H1 (cell line): ENCODE data around the gene SPANXN3. TPM values are rescaled to one million over a fixed set of nuclear protein-coding genes. Genes with fewer than 3 reads are reported as not detected.

Experiments used
- CTCF ChIA-PET: fragments of 300-600 bp; sonication (Branson Sonifier 250); formaldehyde crosslinking; loops from one replicate; lab custom pipeline; 2021; ENCODE audit not compliant: partially characterized antibody; lab: Charles Lee
- POLR2A ChIA-PET: fragments of 300-600 bp; sonication (Branson Sonifier 250); formaldehyde crosslinking; loops from one replicate; lab custom pipeline; 2021; ENCODE audit warnings: inconsistent platforms; ENCODE audit not compliant: partially characterized antibody; lab: Charles Lee
- DNase-seq, 2 experiments: peaks; one replicate each; pipeline versions ENCODE4 v3.0.0 to v3.0.0-alpha.2; 2010 to 2022; ENCODE audit warnings: low spot score in 2 of 2, low read depth in 1 of 2, mixed read lengths in 1 of 2
- FAIRE-seq: peaks from 2 replicates; lab custom pipeline; 2011; peaks lifted over from hg19 to GRCh38; lab: Jason Lieb, UNC
- H2AFZ ChIP-seq: 2 replicates; pipeline ENCODE4 v1.8.1; 2012; ENCODE audit warnings: low read length, inconsistent platforms
- H2AK5ac ChIP-seq: 2 replicates; pipeline ENCODE4 v1.6.1; 2013; ENCODE audit warnings: low read depth, low read length
- H2BK120ac ChIP-seq: replicated peaks from 2 replicates; pipeline ENCODE3; 2013; ENCODE audit warnings: low read depth, low read length, inconsistent platforms
- H2BK12ac ChIP-seq: 2 replicates; pipeline ENCODE4 v1.6.1; 2013; ENCODE audit warnings: low read depth, low read length
- H2BK15ac ChIP-seq: 2 replicates; pipeline ENCODE4 v1.6.1; 2013; ENCODE audit warnings: low read length
- H2BK20ac ChIP-seq: 2 replicates; pipeline ENCODE4 v1.6.1; 2013; ENCODE audit warnings: low read length
- H2BK5ac ChIP-seq: 2 replicates; pipeline ENCODE4 v1.6.1; 2013; ENCODE audit warnings: low read depth, low read length
- H3K14ac ChIP-seq: 2 replicates; pipeline ENCODE4 v1.6.1; 2013; ENCODE audit warnings: inconsistent platforms; ENCODE audit not compliant: insufficient read length
- H3K18ac ChIP-seq: 2 replicates; pipeline ENCODE4 v1.6.1; 2013; ENCODE audit warnings: low read length; ENCODE audit errors: extremely low read depth
- H3K23ac ChIP-seq: 2 replicates; pipeline ENCODE4 v1.6.1; 2013; ENCODE audit warnings: inconsistent platforms; ENCODE audit not compliant: insufficient read length
- H3K23me2 ChIP-seq: 2 replicates; pipeline ENCODE4 v1.6.1; 2013; ENCODE audit warnings: low read depth, low read length
- H3K27ac ChIP-seq: 2 replicates; pipeline ENCODE4 v1.6.1; 2011; ENCODE audit warnings: low read depth, low read length, inconsistent platforms
- H3K27me3 ChIP-seq, 4 experiments: replicated peaks in 1 of 4; 1 replicate in 1 of 4; 2 replicates in 3 of 4; pipeline versions ENCODE4 v1.6.1 to v1.8.1; 2011 to 2013; ENCODE audit warnings: low read length in 3 of 4, mild to moderate bottlenecking in 3 of 4, inconsistent platforms in 2 of 4, mixed read lengths in 2 of 4, moderate library complexity in 1 of 4; ENCODE audit not compliant: control insufficient read depth in 3 of 4, insufficient read depth in 3 of 4; ENCODE audit errors: extremely low read depth in 1 of 4
- H3K36me3 ChIP-seq, 4 experiments: 2 replicates each; pipeline versions ENCODE4 v1.6.1 to v1.8.1; 2011 to 2013; ENCODE audit warnings: mild to moderate bottlenecking in 4 of 4, low read length in 3 of 4, moderate library complexity in 2 of 4, control low read depth in 1 of 4, inconsistent platforms in 1 of 4; ENCODE audit not compliant: insufficient read depth in 4 of 4, control insufficient read depth in 2 of 4
- H3K4ac ChIP-seq: replicated peaks from 2 replicates; pipeline ENCODE3; 2013; ENCODE audit warnings: low read length, low read depth, mixed read lengths, inconsistent platforms; ENCODE audit not compliant: insufficient read length
- H3K4me1 ChIP-seq, 4 experiments: replicated peaks in 1 of 4; 1 replicate in 1 of 4; 2 replicates in 3 of 4; pipeline versions ENCODE4 v1.6.1 to v1.8.1; 2011 to 2013; ENCODE audit warnings: low read length in 3 of 4, inconsistent platforms in 2 of 4, mixed read lengths in 1 of 4; ENCODE audit not compliant: insufficient read depth in 4 of 4, control insufficient read depth in 3 of 4
- H3K4me2 ChIP-seq, 2 experiments: 2 replicates each; pipeline versions ENCODE4 v1.6.1 to v1.8.1; 2011 to 2013; ENCODE audit warnings: low read depth in 2 of 2, low read length in 2 of 2, control low read depth in 1 of 2, inconsistent platforms in 1 of 2, mild to moderate bottlenecking in 1 of 2; ENCODE audit not compliant: insufficient read depth in 1 of 2
- H3K4me3 ChIP-seq, 4 experiments: fragments of 200-600, 300-600 bp in 1 of 4; sonication (generic), shearing (Covaris generic), sonication (Bioruptor Twin) in 1 of 4; 2 replicates each; pipeline versions ENCODE4 v1.5.1 to v1.8.1; 2011 to 2016; ENCODE audit warnings: low read length in 4 of 4, low read depth in 3 of 4, control low read depth in 2 of 4, inconsistent platforms in 2 of 4, mild to moderate bottlenecking in 2 of 4, mixed read lengths in 1 of 4, moderate library complexity in 1 of 4; ENCODE audit not compliant: insufficient read depth in 2 of 4; ENCODE audit errors: extremely low read depth in 1 of 4
- H3K56ac ChIP-seq: replicated peaks from 2 replicates; pipeline ENCODE3; 2013; ENCODE audit warnings: low read depth, mild to moderate bottlenecking, mixed read lengths, low read length, inconsistent platforms; ENCODE audit not compliant: insufficient read length
- H3K79me1 ChIP-seq: 2 replicates; pipeline ENCODE4 v1.6.1; 2013; ENCODE audit warnings: low read depth, low read length, control low read depth
- H3K79me2 ChIP-seq, 2 experiments: 2 replicates each; pipeline versions ENCODE4 v1.6.1 to v1.8.1; 2012 to 2013; ENCODE audit warnings: low read length in 2 of 2, mild to moderate bottlenecking in 2 of 2, inconsistent platforms in 1 of 2; ENCODE audit not compliant: insufficient read depth in 2 of 2, control insufficient read depth in 1 of 2
- H3K9ac ChIP-seq, 4 experiments: replicated peaks in 1 of 4; 1 replicate in 1 of 4; 2 replicates in 3 of 4; pipeline versions ENCODE4 v1.6.1 to v1.8.1; 2011 to 2013; ENCODE audit warnings: low read depth in 3 of 4, low read length in 3 of 4, control low read depth in 2 of 4, mild to moderate bottlenecking in 2 of 4, moderate library complexity in 2 of 4, inconsistent platforms in 1 of 4; ENCODE audit errors: extremely low read depth in 1 of 4
- H3K9me3 ChIP-seq, 2 experiments: 2 replicates each; pipeline versions ENCODE4 v1.6.1 to v1.8.1; 2012 to 2013; ENCODE audit warnings: mild to moderate bottlenecking in 2 of 2, moderate library complexity in 2 of 2, control low read depth in 1 of 2, inconsistent platforms in 1 of 2, low read depth in 1 of 2, low read length in 1 of 2, mixed read lengths in 1 of 2; ENCODE audit not compliant: insufficient read depth in 2 of 2
- H4K20me1 ChIP-seq, 2 experiments: replicated peaks in 1 of 2; 2 replicates each; pipeline versions ENCODE3 to v1.8.1; 2011 to 2013; ENCODE audit warnings: inconsistent platforms in 2 of 2, low read length in 2 of 2, mild to moderate bottlenecking in 1 of 2; ENCODE audit not compliant: insufficient read depth in 2 of 2, control insufficient read depth in 1 of 2
- H4K5ac ChIP-seq: 2 replicates; pipeline ENCODE4 v1.6.1; 2013; ENCODE audit warnings: low read length, low read depth, mixed read lengths, inconsistent platforms; ENCODE audit not compliant: insufficient read length
- H4K8ac ChIP-seq: 2 replicates; pipeline ENCODE4 v1.8.0; 2013; ENCODE audit warnings: mild to moderate bottlenecking, moderate library complexity, low read length, inconsistent platforms; ENCODE audit not compliant: insufficient read depth; ENCODE audit errors: extremely low read depth
- H4K91ac ChIP-seq: replicated peaks from 2 replicates; pipeline ENCODE3; 2013; ENCODE audit warnings: low read length, mixed read lengths, inconsistent platforms; ENCODE audit not compliant: insufficient read length
- CBX5 ChIP-seq: fragments of 300-800, 300-1000 bp; sonication (generic); IDR thresholded peaks from 2 replicates; pipeline ENCODE4 v1.7.1; 2016; ENCODE audit warnings: antibody characterized with exemption, low read length, low read depth
- EP300 ChIP-seq, 2 experiments: IDR thresholded peaks; 1 replicate in 1 of 2; 2 replicates in 1 of 2; pipeline ENCODE4 v1.6.1; 2011 to 2012; ENCODE audit warnings: low read depth in 2 of 2, low read length in 2 of 2, mild to moderate bottlenecking in 2 of 2, borderline replicate concordance in 1 of 2, inconsistent platforms in 1 of 2, moderate library complexity in 1 of 2
- RNF2 ChIP-seq: fragments of 200-900, 300-1000 bp; sonication (generic); IDR thresholded peaks from 2 replicates; pipeline ENCODE4 v1.7.1; 2016; ENCODE audit warnings: borderline replicate concordance, low read depth, mild to moderate bottlenecking, antibody characterized with exemption, low read length; ENCODE audit not compliant: poor library complexity, severe bottlenecking; ENCODE audit errors: missing control alignments
- SIN3A ChIP-seq, 2 experiments: IDR thresholded peaks in 1 of 2; conservative IDR thresholded peaks in 1 of 2; 2 replicates each; pipeline ENCODE4 v1.6.1; 2011 to 2012; ENCODE audit warnings: low read length in 2 of 2, improper control_type of control experiment in 1 of 2, low read depth in 1 of 2, mild to moderate bottlenecking in 1 of 2
- SUZ12 ChIP-seq: fragments of 200-600 bp; sonication (generic); IDR thresholded peaks from 2 replicates; pipeline ENCODE4 v1.6.1; 2012; ENCODE audit warnings: mild to moderate bottlenecking, inconsistent platforms, low read length, moderate library complexity, mixed read lengths
- WGBS, 2 experiments: shearing (Covaris generic) in 1 of 2; methylation state at CpG; one replicate each; pipeline versions ENCODE4 v1.1.6 to v1.1.7; 2013 to 2015; ENCODE audit warnings: low lambda C conversion rate in 2 of 2, mixed read lengths in 2 of 2, inconsistent platforms in 1 of 2, low coverage in 1 of 2, missing lambda C conversion rate in 1 of 2; ENCODE audit not compliant: insufficient replicate concordance in 2 of 2, insufficient coverage in 1 of 2, insufficient read length in 1 of 2; ENCODE audit errors: extremely low coverage in 1 of 2, missing lambda C conversion rate in 1 of 2; 5-methylcytosine and 5-hydroxymethylcytosine counted together
- polyA plus RNA-seq, 7 experiments: library from polyadenylated mRNA; depleted of rRNA in 3 of 7; stranded (reverse) in 5 of 7; unstranded in 2 of 7; fragments of >200 nt in 5 of 7; fragments of 200-250 nt in 2 of 7; gene quantifications; 1 replicate in 5 of 7; 2 replicates in 1 of 7; 4 replicates in 1 of 7; pipeline versions ENCODE4 v1.2.1 to v1.2.3, GENCODE V29; 2011 to 2013; ENCODE audit warnings: missing spikeins in 2 of 7, mixed read lengths in 2 of 7
- total RNA-seq: library from RNA; stranded (reverse); fragmentation: NEBNext Ultra II Directional; extraction: Animal tissue kit (Norgen Biotek cat#: 25700); gene quantifications from 2 replicates; pipeline ENCODE4 v1.2.1, GENCODE V29; 2021

SPANXN3 gene
- total and polyA plus RNA-seq, 2 of the 8 experiments (the other 6 are each of a cell fraction or from before 2014, with no cell fraction given): not detected

DNA sequence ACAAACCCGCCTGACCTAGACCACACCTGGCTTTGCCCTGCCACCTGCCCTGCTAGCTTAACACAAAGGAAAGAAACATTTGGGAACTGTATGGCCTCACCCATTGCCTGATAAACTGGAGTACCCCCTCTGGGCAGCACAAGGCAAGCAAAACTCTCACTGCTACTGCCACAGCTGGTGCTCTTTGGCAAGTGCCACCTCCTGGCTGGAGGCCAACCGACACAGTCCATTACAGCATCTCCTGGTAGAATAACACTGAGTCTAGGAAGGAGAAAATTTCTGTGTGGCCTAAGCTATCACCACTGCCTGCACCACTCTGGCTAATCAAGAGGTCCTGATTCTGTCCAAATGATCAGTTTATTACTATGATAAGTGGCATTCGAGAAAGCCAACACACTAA, 18.9 kb upstream of the SPANXN3 start:
- Histone ChIP-seq H2BK5ac (no peak overlapping the region), H2BK120ac (no peak overlapping the region), H2AK5ac (no peak overlapping the region), H2AFZ (no peak overlapping the region), H3K18ac (no peak overlapping the region), H3K4me2 (no peak overlapping the region), H2BK12ac (no peak overlapping the region), H4K91ac (no peak overlapping the region), H3K4ac (no peak overlapping the region), H3K79me1 (no peaks in the 10 kb centered on the region), H3K23me2 (no peaks in the 10 kb centered on the region), H3K27me3 (no peaks in the 10 kb centered on the region), H4K5ac (no peak overlapping the region), H3K56ac (no peak overlapping the region), H3K79me2 (no peaks in the 10 kb centered on the region), H3K9ac (no peak overlapping the region), H3K4me1 (no peaks in the 10 kb centered on the region), H3K36me3 (no peaks in the 10 kb centered on the region), H3K4me3 (no peak overlapping the region), H4K20me1 (no peaks in the 10 kb centered on the region), H3K14ac (no peak overlapping the region), H3K23ac (no peak overlapping the region), H4K8ac (no peak overlapping the region), H2BK20ac (no peak overlapping the region), H2BK15ac (no peak overlapping the region), H3K9me3 (no peaks in the 10 kb centered on the region), H3K27ac (no peak overlapping the region)
- 90% methylated on average over 2 of the region's 3 CpGs; no CpG with 5 or more reads in 1 of the 2 experiments for WGBS, 2 experiments
- TF ChIP-seq RNF2 (no peak), EP300 (IDR thresholded peaks at IDR 0.05; ENCODE audit: borderline replicate concordance in 1 of 2, low read depth in 2 of 2, low read length in 2 of 2) (no peak), SIN3A (conservative IDR thresholded peaks at IDR 0.05 in 1 of 2, IDR thresholded peaks at IDR 0.05 in 1 of 2; ENCODE audit: low read depth in 1 of 2, low read length in 2 of 2) (no peak), SUZ12 (no peak), CBX5 (no peak)
- DNase-seq (no peak), FAIRE-seq (no peak)
- CTCF ChIA-PET: interaction anchor here (0.5 kb wide), 1 partner anchor 99 kb away, joined by 3 read pairs; no protein-coding TSS in a partner anchor
- POLR2A ChIA-PET: no interaction called here
